Heart left ventricle (tissue), 16 donors: Measurements from ENCODE around the gene SEC14L5. TPM values are rescaled to one million over a fixed set of nuclear protein-coding genes. Genes with fewer than 3 reads are reported as not detected.

Experiments
- ATAC-seq, 4 donors: fragments of 200-7000 bp; cut with Tn5 transposase; one replicate each; pipeline ENCODE4 v1.9.1; 2020 to 2022; ENCODE audit warnings: moderate library complexity in 4 of 4, mild to moderate bottlenecking in 3 of 4, moderate number of reproducible peaks in 1 of 4
- DNase-seq, 5 donors: peaks; one replicate each; pipeline ENCODE4 v3.0.0-alpha.2; 2020
- H3K27ac ChIP-seq, 12 donors: fragments of 200-600 bp; sonication (generic) in 4 of 12; one replicate each; pipeline versions ENCODE4 v1.5.0 to v1.8.0; 2016 to 2022; ENCODE audit warnings: mild to moderate bottlenecking in 2 of 12
- H3K27me3 ChIP-seq, 9 donors: fragments of 200-600 bp; sonication (generic) in 2 of 9; one replicate each; pipeline versions ENCODE4 v1.5.1 to v1.8.0; 2016 to 2022; ENCODE audit warnings: mild to moderate bottlenecking in 3 of 9
- H3K36me3 ChIP-seq, 9 donors: fragments of 200-600 bp; sonication (generic) in 2 of 9; one replicate each; pipeline versions ENCODE4 v1.5.0 to v1.8.0; 2018 to 2022; ENCODE audit warnings: mild to moderate bottlenecking in 2 of 9
- H3K4me1 ChIP-seq, 12 donors: fragments of 200-600 bp; sonication (generic) in 4 of 12; one replicate each; pipeline versions ENCODE4 v1.5.0 to v1.8.0; 2016 to 2022; ENCODE audit warnings: mild to moderate bottlenecking in 3 of 12
- H3K4me3 ChIP-seq, 12 donors: fragments of 200-600 bp; sonication (generic) in 4 of 12; one replicate each; pipeline versions ENCODE4 v1.5.0 to v1.8.0; 2017 to 2022; ENCODE audit warnings: mild to moderate bottlenecking in 9 of 12, moderate library complexity in 4 of 12
- H3K9me3 ChIP-seq, 12 donors: fragments of 200-600 bp; sonication (generic) in 4 of 12; one replicate each; pipeline versions ENCODE4 v1.5.0 to v1.8.0; 2016 to 2022; ENCODE audit warnings: mild to moderate bottlenecking in 1 of 12
- POLR2A ChIP-seq, 2 donors: fragments of 450-650 bp; IDR thresholded peaks; one replicate each; pipeline ENCODE4 v1.6.1; 2017; ENCODE audit warnings: antibody characterized with exemption in 2 of 2, mild to moderate bottlenecking in 2 of 2, moderate library complexity in 2 of 2
- WGBS, 4 donors: extraction: QIAGEN DNeasy Blood & Tissue Kit in 2 of 4; methylation state at CpG; one replicate each; pipeline versions ENCODE4 v1.1.5 to v1.1.7; 2013 to 2018; 5-methylcytosine and 5-hydroxymethylcytosine counted together
- intact Hi-C, 10 donors: fragments of 100-400 bp; cut with DNase I; formaldehyde crosslinking; loops; one replicate each; pipeline versions ENCODE4 v1.11.1 to v1.14.2; 2022
- polyA plus RNA-seq, 2 donors: library from polyadenylated mRNA; stranded (reverse); fragments of 200-250 nt; gene quantifications; one replicate each; pipeline ENCODE4 v1.2.3, GENCODE V29; 2013
- total RNA-seq, 9 donors: library from RNA; depleted of rRNA in 2 of 9; stranded (reverse); fragments of >200 nt in 2 of 9; fragmentation: NEBNext Ultra II Directional in 3 of 9; extraction: Animal tissue kit (Norgen Biotek cat#: 25700) in 3 of 9; gene quantifications; one replicate each; pipeline versions ENCODE4 v1.1.0 to v1.2.4, GENCODE V29; 2016 to 2023
- TF ChIP-seq, protein P1 (sequence below), 12 donors: fragments of 200-600 bp; sonication (generic) in 4 of 12; IDR thresholded peaks; one replicate each; pipeline versions ENCODE4 v1.5.0 to v1.8.0; 2018 to 2022; ENCODE audit warnings: antibody characterized with exemption in 12 of 12, mild to moderate bottlenecking in 5 of 12
- donor health status: ischemic (EF 13 %, LVEDD 7.1; RV severe dilation, severe dysfunction).
- donor health status: healthy with polysubstance abuse.
- donor health status: DM: no; HTN: yes; CAD: no.
- donor health status: DM: no; HTN: no; CAD: no.
- donor health status: ischemic (EF 25% LVEDD 6.9; RV normal size, moderate dysfunction).
- donor health status: ischemic (EF 25% LVEDD 5.7; RV mildly dilated, moderate dysfunction).
- donor health status: healthy.
- donor health status: DM: yes; HTN: yes; CAD: no.
- donor health status: ischemic (EF 35%, LVEDD 5.7; RV mildly dilated, moderate dysfunction).
- donor health status: nonischemic (EF 11% LVEDD 7.7; RV severe dilation, severe dysfunction).
- donor health status: DM: yes; HTN: yes; CAD: no.
- donor health status: PGD.
- donor health status: ischemic (EF 29% LVEDD 5.4; RV normal size, mild dysfunction).
- donor health status: nonischemic (EF 23%, LVEDD 6.1; RV moderate dilation, normal function).

SEC14L5 gene
- total and polyA plus RNA-seq, 11 donors, result 0.11 to 25.4 (median 5.7) TPM

DNA sequence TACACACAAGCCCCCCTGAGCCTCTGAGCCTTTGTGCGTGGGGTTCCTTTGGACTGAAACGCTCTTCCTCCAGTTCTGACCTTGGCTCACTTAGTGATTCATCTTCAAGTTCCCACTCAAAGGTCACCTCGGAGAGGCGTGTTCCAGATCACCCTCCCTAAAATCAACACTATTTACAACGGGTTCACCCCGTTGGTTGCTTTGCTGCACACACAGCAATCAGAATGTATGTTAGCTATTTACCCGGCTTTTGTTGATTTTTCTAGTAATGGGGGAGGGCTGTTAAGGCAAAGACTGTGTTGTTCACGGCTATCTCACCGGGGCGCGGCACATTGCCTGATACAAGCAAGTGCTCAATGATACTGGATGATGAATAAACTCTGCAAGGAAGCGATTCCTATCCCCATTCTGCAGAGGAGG is 74.6 kb downstream of the SEC14L5 start:
- Histone ChIP-seq H3K4me1 (peaks cover 0 to 24% (median 15%) of the 10 kb centered on the region in 12 donors), H3K4me3 (peak overlapping the region; percentile 72 to 99 (median 89)), H3K9me3 (no peaks in the 10 kb centered on the region), H3K27ac (peak overlapping the region in 1 of 12 donors; percentile 72), H3K36me3 (peaks cover 0 to 19% (median 6%) of the 10 kb centered on the region in 9 donors), H3K27me3 (no peaks in the 10 kb centered on the region)
- DNase-seq (no peak), ATAC-seq (no peak)
- no peak for TF ChIP-seq POLR2A (IDR thresholded peaks at IDR 0.05)
- TF ChIP-seq, protein P1, sequence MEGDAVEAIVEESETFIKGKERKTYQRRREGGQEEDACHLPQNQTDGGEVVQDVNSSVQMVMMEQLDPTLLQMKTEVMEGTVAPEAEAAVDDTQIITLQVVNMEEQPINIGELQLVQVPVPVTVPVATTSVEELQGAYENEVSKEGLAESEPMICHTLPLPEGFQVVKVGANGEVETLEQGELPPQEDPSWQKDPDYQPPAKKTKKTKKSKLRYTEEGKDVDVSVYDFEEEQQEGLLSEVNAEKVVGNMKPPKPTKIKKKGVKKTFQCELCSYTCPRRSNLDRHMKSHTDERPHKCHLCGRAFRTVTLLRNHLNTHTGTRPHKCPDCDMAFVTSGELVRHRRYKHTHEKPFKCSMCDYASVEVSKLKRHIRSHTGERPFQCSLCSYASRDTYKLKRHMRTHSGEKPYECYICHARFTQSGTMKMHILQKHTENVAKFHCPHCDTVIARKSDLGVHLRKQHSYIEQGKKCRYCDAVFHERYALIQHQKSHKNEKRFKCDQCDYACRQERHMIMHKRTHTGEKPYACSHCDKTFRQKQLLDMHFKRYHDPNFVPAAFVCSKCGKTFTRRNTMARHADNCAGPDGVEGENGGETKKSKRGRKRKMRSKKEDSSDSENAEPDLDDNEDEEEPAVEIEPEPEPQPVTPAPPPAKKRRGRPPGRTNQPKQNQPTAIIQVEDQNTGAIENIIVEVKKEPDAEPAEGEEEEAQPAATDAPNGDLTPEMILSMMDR (IDR thresholded peaks at IDR 0.05), result no peak
- intact Hi-C loops, result no loop called here
- 41 to 57% (median 47%) methylated on average over 12 of the region's 12 CpGs for WGBS, 4 donors

DNA sequence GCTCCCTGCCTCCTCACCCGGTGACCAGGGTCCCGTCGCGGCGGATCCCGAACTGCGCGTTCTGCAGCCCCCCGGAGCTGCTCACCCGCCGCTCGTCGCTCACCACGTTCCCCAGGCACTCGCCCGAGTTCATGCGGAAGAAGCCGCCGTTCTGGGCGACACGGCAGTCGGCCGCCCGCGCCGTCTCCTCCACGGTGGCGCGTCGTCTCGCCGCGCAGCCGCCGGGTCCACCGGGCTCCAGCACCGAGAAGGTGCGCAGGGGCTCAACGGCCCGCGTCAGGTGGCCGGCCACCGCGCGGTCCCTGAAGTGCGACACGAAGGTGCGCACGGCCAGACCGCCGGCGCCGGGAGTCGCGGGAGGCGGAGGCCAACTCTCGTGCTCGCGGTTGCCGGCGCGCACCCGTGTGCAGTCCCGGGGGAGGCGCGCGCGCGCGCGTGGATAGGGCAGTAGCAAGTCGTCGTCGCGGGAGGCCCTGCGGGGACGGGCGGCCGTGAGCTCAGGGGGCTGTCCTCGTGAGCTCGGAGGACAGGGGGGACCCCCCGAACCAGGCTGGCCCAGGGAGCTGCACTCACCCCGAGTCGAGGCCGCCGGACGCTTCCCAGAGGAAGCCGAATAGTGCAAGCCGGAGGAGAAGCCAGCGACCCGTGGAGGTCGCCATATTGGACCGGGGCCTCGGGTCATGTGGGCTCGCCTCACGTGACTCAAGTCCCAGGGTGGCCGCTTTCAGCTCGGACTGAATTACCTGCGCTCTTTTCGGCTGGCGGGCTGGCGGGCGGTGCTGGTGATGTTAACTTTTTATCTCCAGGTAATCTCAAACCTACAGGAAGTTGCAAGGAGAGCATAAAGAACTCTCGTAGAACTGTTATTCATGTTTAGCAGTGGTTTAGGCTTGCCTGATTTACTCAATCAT is 75.4 kb downstream of the SEC14L5 start, which contains the start of gene NAGPA:
TSS of gene NAGPA (minus strand) at position 680 of the 911 bp plus-strand sequence. CDS start at position 659, 21 bp downstream.
- Histone ChIP-seq H3K4me3 (peak within 1 kb of the TSS; percentile 72 to 99 (median 89)), H3K27me3 (no peaks in the 10 kb centered on the region), H3K4me1 (peaks cover 0 to 24% (median 15%) of the 10 kb centered on the region in 12 donors), H3K27ac (peak within 1 kb of the TSS in 9 of 12 donors; percentile 9 to 74 (median 70)), H3K9me3 (no peaks in the 10 kb centered on the region), H3K36me3 (peaks cover 0 to 15% (median 6%) of the 10 kb centered on the region in 9 donors)
- intact Hi-C loops, result no loop called here
- TF ChIP-seq POLR2A (IDR thresholded peaks at IDR 0.05), result no peak
- TF ChIP-seq, protein P1 (IDR thresholded peaks at IDR 0.05), result no peak
- 0 to 1% (median 0%) methylated on average over 43 to 104 of the region's 104 CpGs for WGBS, 4 donors
- ATAC-seq (peak; percentile 73 to 95 (median 94)), DNase-seq (peak; percentile 87 to 93 (median 91))

DNA sequence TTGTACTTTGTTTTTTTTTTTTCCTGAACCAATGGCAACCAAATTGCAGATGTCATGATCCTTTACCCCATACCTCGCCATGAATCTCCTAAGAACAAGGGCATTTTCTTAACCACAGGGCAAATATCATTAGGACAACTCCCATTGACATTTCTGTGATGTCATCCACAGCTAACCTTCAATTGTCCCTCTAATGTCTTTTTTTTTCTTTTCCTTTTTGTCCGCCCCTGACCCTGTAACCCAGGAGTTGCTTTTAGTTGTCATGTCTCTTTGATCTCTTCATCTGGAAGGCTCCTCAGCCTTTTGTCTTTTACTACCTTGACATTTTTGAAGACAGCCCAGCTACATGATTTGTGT is 76.0 kb downstream of the SEC14L5 start:
- intact Hi-C loops, result no loop called here
- H3K4me3 ChIP-seq, result peak overlapping the region; percentile 72 to 99 (median 89)
- ATAC-seq, result no peak
- no peaks in the 10 kb centered on the region for H3K9me3 ChIP-seq
- TF ChIP-seq, protein P1 (IDR thresholded peaks at IDR 0.05), result no peak
- TF ChIP-seq POLR2A (IDR thresholded peaks at IDR 0.05), result no peak
- H3K36me3 ChIP-seq, result peaks cover 0 to 9% (median 4%) of the 10 kb centered on the region in 9 donors
- DNase-seq, result no peak
- 7 to 22% (median 15%) methylated on average over 2 of the region's 2 CpGs for WGBS, 4 donors
- H3K27me3 ChIP-seq, result no peaks in the 10 kb centered on the region
- peak overlapping the region in 9 of 12 donors; percentile 9 to 74 (median 70) for H3K27ac ChIP-seq
- peaks cover 0 to 24% (median 15%) of the 10 kb centered on the region in 12 donors for H3K4me1 ChIP-seq

- intact Hi-C loops, result no loop called here
- H3K27ac ChIP-seq, result peak overlapping the region in 1 of 12 donors; percentile 43
- WGBS, 4 donors, result 68 to 79% (median 78%) methylated on average over 1 of the region's 1 CpG
- no peaks in the 10 kb centered on the region for H3K9me3 ChIP-seq
- peaks cover 0 to 24% (median 15%) of the 10 kb centered on the region in 12 donors for H3K4me1 ChIP-seq
- TF ChIP-seq POLR2A (IDR thresholded peaks at IDR 0.05), result no peak
- TF ChIP-seq, protein P1 (IDR thresholded peaks at IDR 0.05), result no peak
- H3K36me3 ChIP-seq, result no peaks in the 10 kb centered on the region
- no peak overlapping the region for H3K4me3 ChIP-seq
- H3K27me3 ChIP-seq, result no peaks in the 10 kb centered on the region
- DNase-seq (no peak), ATAC-seq (no peak)
Observed at GRCh38 chr16:5035909-5036227, 77.7 kb downstream of the SEC14L5 start.
